ENCODE measurements around the gene ENOX2.

The ENOX2 gene

DNA sequence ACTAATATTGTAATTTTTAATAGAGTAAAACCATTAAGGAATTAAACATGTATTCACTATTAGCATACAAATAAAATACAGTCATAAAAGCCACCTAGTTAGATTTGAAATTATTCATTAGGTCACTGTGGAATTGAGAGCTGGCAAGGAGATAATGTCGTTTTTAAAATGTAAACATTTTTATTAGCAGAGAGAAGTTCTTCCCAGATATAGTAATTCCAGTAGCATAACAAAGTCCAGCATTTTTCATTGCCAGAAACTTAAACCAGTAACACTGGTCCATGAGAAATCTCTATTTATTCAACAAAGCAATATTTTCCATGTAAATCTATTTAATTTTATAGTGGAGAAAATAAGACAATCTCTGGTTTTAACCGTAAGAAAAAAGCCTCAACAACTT, 17.5 kb downstream of the ENOX2 start:
- no peak for DNase-seq (ENCODE audit: low read depth in 1 of 2, low spot score in 1 of 2)

DNA sequence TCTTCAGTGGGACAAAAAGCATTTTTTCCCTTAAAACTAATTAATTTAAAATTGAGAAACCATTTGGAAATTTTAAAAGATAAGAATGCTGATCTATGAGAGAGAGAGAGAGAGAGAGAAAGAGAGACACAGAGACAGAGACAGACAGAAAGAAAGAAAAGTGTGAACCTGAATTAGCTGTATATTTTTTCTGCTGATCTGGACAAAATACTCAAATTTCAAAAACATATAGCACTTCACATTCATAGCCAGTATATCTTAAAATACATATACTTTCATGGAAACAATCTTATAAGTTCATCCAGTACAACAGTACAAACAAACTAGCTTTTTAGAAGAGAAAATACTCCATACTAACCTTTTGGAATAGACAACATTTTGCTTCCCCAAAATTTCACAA, 18.4 kb downstream of the ENOX2 start:
- no peak for DNase-seq (ENCODE audit: low read depth in 1 of 2, low spot score in 1 of 2)

DNA sequence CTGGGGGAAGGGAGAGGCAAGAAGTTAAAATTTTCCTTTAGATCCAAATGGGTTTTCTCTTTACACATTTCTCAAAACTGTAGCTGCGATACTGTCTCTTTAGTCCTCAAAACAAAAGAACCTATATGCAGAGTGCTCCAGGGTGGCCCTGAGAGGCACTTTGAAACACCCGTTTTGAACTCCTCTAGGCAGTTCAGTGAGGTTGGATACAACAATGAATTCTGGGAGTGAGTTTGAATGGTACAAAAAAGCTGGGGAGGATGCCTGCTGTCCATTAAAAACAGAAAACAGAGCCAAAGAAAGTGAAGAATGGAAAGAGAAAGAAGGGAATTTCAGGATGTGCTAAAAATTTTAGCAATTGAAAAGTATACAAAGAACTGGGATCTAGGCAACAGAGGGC, 23.1 kb downstream of the ENOX2 start:
- DNase-seq (ENCODE audit: low read depth in 1 of 2, low spot score in 1 of 2): no peak

DNA sequence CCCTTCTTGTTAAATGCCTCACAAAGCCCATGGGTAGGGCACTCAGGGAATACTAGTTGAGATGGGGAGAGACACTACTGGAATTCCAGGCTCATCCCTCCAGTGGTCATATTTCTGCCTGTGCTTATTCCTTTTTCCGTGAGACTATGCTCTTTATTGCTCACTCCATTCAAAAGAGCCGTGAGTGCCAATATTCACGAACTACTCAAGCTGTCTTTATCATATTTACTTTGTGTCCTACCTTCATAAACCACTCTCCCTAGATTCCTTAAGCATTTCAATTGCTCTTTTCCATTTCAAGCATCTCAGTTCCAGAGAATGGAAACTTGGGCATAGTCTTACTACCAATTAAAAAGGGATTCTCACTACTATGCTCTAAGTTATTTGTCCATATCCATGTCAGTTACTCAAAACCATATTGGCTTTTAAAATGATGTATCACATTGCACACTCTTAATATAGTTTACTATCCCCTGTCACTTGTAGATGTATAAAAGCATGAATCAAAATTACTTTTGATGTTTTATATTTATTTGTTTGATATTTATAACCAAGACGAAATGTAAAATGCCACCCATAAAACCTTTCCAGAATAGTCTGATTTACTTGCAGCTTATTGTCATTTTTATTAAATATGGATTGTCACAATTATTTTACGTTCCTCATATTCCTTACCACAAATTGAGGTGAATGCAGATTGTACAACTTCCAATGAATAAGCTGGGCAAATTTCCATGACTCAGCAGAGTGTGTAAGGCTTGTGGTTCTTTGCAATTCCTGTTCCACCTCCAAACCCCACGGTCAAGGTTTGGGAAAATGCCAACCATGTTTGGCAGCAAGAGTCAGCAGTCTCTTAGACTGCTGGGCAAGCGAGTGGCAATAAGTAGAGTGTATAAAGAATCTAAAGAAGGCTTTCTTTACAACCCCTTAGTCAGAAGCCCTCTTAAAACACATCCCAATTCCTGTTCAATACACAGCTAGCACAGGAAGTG, 24.4 kb downstream of the ENOX2 start:
- no peak for DNase-seq (ENCODE audit: low read depth in 1 of 2, low spot score in 1 of 2)

DNA sequence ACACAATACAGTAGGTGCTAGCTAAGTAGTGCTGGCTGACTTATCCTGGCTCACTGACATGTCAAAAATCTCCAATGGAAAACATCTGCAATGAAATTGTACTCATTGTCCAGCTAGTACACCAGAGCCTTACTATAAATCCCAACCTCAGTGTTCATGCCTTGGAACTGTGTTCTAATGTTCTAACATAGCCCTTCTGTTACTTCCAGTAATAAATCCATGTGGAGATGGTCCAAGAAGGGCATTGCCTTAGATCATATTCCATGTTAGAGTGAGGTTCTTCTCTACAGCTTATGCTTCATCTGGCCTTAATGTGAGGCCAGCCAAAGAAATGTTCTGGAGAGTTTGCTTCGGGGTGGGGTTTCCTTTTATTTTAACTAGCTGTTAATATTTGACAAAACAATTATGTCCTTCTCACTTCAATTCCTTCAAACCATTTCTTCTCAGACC, 25.1 kb downstream of the ENOX2 start:
- no peak for DNase-seq (ENCODE audit: low read depth in 1 of 2, low spot score in 1 of 2)

DNA sequence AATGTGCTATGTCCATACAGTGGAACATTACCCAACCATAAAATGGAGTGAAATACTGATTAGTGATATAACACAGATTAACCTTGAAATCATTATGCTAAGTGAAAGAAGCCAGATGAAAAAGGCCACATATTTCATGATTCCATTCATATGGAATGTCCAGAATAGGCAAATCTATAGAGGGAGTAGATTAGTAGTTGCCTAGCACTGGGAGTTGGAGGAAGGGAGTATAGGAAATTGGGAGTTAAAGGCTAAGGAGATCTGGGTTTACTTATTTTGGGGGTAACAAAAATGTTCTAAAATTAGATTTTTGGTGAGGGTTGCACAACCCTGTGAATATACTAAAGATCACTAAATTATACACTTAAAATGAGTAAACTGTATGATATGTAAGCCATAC, 26.8 kb downstream of the ENOX2 start:
- DNase-seq (ENCODE audit: low read depth in 1 of 2, low spot score in 1 of 2): no peak

DNA sequence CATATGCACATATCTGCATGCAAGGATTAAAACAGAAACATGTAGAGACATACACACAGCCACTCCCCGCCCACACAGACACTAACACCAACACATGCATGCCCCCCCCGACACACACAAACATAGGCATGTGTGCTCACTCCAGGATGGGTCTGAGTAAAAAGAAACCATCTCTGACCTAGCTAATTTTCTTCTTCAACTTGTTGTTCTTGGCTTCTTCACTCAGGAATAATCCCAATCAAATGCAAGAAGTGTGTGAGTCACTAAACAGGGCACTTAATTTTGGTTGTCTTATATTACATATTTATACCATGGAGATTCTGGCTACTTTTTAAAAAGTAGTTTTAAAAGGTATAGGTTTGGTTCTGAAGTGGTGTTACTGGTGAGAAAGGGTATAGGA, 28.3 kb downstream of the ENOX2 start:
- DNase-seq (ENCODE audit: low read depth in 1 of 2, low spot score in 1 of 2): no peak

DNA sequence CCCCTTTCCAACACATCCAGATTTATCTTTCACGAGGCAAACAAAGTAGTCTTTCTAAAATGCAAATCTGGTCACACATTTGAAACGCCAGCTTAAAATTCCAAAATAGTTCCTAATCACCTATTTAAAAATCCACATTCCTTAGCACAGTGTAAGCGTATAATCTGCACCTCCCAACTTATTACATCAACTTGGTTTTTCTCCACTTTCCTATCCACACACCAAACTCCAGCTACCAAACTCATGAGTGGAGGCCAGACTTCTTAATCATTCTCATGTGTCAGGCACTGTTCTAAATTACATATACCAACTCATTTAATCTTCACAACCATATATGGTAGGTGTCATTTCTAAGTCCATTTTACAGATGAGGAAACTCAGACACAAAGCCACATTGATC, 33.8 kb downstream of the ENOX2 start:
- DNase-seq (ENCODE audit: low read depth in 1 of 2, low spot score in 1 of 2): no peak

DNA sequence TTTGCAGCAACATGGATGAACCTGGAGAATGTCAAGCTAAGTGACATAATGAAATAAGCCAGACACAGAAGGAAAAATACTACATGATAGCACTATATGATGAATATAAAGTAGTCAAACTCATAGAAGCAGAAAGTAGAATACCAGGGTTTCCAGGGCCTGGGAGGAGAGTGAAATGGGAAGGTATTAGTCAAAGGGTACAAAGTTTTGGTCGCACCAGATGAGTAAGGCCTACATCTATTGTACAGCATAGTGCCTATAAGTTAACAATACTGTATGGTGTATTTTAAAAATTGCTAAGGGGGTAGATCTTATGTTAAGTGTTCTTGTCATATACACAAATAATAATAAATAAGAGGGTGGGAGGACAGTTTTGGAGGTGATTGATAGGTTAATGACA, 41.5 kb downstream of the ENOX2 start:
- no peak for DNase-seq (ENCODE audit: low read depth in 1 of 2, low spot score in 1 of 2)

DNA sequence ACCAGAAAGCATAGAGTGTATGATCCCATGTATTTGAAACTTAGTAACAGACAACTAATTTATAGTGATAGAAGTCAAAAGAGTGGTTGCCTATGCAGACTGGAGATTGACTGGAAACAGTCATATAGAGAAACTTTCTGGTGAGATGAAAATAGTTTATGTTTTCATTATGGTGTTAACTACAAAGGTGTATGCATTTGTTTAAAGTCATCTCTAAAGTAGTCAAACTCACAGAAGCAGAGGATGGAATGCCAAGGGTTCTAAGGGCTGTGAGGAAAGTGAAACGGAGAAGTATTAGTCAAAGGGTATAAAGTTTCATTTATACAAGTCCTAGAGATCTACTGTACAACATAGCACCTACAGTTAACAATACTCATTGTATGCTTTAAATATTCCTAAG, 45.8 kb downstream of the ENOX2 start:
- peak in 1 of 2 donors; percentile 0 for DNase-seq (ENCODE audit: low read depth in 1 of 2, low spot score in 1 of 2)

DNA sequence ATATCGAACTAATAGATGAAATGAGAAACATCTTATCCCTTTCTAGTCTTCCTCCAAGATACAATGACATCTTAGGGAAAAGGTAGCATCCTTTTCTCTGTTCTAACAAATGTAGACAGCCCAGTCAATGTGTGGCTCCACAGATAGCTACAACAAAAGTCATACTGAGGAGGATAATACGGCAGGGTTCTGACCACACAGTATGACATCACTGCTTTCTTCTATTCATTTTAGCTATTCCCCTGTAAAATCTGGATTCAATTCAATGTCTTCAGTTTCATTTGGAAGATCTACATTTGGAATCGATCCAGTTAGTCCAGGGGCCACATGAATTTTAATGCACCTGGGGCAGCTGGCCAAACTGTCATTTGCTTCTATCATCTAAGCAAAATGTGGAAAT, 51.4 kb downstream of the ENOX2 start:
- no peak for DNase-seq (ENCODE audit: low read depth in 1 of 2, low spot score in 1 of 2)

DNA sequence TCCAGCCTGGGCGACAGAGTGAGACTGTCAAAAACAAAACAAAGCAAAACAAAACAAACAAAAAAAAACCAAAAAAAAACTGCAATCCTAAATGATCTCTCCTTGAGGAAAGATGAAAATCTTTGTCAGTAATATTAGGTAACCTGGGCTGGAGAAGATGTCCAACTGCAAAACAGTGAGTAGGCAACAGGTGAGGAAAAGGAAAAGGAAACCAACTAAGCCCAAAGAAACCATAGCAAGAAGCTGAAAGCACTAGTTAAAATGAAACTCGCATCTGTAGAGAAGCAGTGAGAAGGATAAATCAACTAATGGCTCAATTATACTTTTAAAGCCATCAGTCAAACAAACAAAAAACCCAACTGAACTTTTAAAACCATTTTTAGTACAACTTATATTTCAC, 54.2 kb downstream of the ENOX2 start:
- DNase-seq (ENCODE audit: low read depth in 1 of 2, low spot score in 1 of 2): no peak

DNA sequence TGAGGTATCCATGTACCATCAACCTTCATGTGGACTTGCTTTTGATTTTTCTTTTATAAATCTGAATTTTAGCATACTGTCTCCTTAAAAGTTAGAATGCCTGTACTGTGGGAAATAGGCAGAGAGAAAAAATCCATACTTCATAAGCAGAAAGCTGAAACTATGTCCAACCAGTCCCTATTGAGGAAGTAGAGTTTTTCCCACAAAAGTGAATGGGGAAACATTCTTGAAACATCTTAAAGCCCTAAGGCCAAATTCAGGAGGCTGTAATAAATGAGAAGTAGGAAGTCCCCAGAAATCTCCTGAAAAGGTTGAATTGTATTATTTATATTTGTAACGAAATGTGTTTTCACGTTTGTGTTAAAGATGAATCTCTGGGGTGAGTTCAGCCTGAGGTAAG, 56.3 kb downstream of the ENOX2 start:
- DNase-seq (ENCODE audit: low read depth in 1 of 2, low spot score in 1 of 2): no peak

DNA sequence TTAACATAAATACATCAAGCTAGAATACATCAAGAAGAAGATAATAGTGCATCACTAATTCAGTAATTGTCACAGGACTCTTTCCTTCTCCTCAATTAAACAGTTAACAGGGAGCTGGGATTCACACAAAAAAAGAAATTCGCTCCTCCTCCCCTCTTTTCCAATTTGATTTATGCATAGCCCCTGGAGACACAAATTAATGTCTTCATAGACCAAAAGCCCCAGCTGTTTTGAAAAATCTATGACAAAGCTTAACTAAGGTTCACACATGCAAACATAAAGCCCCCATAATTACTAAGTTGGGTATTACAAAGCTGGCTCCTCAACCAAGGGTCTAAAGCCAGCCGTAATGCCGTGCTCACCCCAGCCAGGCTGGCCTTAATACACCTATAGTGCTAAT, 61.2 kb downstream of the ENOX2 start:
- DNase-seq (ENCODE audit: low read depth in 1 of 2, low spot score in 1 of 2): no peak

DNA sequence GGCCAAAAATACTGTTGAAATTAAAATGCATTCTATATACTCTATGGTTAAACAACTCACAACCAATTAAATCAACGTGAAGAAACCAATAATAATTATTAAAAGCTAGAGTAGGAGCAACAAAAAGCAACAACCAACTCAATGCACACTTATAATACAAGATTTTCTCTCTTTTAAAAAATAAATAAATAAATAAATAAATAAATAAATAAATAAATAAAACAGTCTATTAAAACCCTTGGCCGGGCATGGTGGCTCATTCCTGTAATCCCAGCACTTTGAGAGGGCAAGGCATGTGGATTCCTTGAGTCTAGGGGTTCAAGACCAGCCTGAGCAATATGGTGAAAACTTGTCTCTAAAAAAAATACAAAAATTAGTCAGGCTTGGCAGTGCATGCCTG, 62.7 kb downstream of the ENOX2 start:
- no peak for DNase-seq (ENCODE audit: low read depth in 1 of 2, low spot score in 1 of 2)

DNA sequence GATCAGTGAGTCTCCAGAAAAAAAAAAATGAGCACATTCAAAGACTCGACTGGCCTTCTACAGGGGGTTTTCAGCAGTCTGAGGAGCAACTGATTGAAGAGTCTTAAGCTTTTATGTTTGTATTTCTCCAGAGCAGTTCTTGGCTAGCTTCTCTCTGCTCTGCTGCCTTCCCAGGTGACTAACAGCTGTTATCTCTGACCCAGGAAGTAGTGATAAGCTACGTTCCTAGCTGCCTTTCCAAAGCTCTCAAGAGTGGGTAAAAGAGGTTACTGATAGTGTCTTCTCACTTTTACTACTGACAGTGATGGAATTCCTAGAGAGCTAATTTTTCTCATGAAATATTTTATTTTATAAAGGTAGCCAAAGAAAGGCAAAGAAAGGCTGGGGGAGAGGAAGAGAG, 66.6 kb downstream of the ENOX2 start:
- no peak for DNase-seq (ENCODE audit: low read depth in 1 of 2, low spot score in 1 of 2)

DNA sequence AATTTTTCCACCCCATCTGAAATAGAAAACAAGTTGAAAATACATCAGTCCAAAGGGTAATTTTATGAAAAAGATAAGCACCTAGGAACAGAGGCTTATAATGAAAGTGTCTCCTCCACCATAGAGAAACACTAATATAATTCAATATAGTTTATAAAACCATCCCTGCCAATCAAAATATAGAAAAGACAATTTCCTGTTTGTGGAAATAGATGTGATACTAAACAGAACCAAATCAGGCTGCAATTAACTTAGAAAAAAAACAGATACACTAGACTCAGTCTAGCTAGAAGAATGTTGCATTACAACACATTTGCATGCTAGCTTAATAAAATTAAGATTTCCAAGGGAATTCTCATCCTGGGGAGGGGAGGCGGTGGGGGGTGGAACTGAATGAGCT, 68.2 kb downstream of the ENOX2 start:
- no peak for DNase-seq (ENCODE audit: low read depth in 1 of 2, low spot score in 1 of 2)

DNA sequence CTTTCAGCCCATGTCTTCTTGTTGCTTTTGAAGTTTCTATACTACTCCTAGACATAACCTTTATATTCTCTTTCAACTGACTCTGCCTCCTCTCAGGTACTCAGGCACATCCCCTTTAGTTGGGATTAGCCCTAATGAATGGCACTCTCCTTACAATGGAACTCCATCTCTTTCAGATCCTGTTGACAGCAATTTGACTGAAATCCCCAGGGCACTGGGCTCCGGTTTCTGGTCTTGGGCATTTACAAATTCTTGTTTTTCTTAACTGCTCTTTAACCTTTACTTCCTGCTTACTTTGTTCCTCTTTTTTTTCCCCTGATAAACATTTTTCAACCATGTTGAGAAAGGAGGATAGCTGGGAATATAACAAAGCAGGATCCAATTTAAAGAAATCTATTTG, 68.9 kb downstream of the ENOX2 start:
- DNase-seq (ENCODE audit: low read depth in 1 of 2, low spot score in 1 of 2): no peak

DNA sequence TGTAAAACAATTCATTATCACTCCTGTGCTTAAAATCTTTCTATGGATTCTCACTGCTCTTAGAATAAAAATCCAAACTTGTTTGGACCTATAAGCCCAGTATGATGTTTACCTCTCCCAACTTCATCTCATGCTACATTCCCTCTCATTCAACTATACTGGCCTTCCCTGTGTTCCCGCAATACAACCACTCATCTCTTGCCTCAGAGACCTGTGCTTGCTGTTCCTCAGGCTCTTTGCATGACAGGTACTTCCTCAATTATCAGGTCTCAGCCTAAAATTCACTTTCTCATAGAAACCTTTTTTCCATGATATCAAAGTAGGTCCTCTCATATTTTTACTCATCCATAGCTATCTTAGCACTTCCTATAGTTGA, 71.7 kb downstream of the ENOX2 start:
- no peak for DNase-seq (ENCODE audit: low read depth in 1 of 2, low spot score in 1 of 2)

DNA sequence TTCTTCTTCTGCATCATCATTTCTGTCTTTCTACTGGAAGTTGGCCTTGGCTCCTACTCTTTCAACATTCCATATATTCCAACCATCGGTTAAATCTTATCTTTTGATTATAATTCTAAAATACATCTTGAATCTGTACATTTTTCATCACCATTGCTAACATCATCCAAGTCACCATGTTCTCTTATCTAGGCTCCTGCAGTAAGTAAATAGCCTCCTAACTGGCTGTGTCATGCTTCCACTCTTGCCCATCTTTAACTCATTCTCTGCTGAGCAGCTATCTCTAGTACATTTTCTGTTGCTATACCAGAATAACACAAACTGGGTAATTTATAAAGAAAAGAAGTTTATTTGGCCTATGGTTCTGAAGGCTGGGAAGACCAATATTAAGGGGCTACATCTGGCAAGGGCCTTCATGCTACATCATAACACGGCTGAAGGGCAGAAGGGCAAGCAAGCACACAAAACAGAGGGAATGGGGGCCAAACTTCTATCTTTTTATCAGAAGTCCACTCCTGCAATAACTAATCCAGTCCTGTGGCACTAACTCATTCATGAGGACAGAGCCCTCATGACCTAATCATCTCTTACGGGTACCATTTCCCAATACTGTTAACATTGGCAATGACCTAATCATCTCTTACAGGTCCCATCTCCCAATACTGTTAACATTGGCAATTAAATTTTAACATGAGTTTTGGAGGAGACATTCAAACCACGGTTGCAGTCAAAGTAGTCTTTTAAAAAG, 72.2 kb downstream of the ENOX2 start:
- DNase-seq (ENCODE audit: low read depth in 1 of 2, low spot score in 1 of 2): no peak

DNA sequence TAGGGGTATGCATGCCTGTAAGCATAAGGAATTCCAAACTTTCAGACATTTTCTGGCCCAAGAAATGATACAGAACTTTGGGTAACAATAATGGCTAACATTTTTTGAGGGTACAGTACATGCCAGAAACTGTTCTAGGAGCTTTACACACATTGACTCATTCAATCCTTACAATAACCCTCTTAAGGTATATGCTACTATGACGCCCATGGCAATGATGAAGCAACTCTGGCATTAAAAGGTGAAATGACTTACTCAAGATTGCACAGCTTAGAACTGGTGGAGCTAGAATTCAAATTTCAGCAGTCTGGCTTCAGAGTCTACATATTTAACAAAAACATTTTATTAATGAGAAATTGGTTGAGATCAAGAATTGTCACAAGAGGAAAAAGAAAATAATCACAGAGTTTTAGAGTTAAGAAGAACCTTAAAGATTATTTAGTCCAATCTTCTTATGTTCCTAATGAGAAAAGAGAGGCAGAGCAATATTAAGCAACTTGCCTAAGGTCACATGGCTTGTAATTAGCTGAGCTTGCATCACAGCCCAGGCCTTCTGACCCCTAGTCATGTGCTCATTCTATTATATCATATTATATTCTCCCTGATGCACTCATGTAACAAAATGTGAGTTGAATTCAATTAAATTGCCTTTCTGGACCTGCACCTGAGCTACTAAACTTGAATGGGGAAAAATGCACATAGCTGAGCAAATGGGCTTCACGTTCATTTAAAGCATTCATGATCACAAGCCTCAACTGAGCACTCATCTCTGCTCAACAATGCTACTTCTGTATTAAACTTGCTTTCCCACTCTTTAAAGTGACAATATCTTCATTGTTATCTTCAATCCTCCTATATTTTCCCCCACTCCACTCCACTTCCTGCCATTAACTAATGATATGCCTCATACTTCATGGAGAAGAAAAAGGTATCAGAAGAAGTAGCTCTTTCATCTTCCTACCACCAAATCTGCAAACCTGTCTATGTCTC, 73.2 kb downstream of the ENOX2 start:
- DNase-seq (ENCODE audit: low read depth in 1 of 2, low spot score in 1 of 2): no peak

Data from activated CD4-positive, alpha-beta T cell treated with anti-CD3 and anti-CD28 coated beads, Interleukin-2, amount 50 U/mL, for 24 hours (primary cell).